Liver (tissue), 9 donors: ENCODE data around the gene SAV1. TPM values are rescaled to one million over a fixed set of nuclear protein-coding genes. Genes with fewer than 3 reads are reported as not detected.

ENCODE experiments used
- DNase-seq: peaks from one replicate; pipeline ENCODE4 v3.0.0-alpha.2; 2017; ENCODE audit warnings: low spot score
- H3K27ac ChIP-seq, 2 donors: one replicate each; pipeline ENCODE4 v1.7.0; 2013; ENCODE audit warnings: inconsistent platforms in 2 of 2, low read length in 2 of 2, control low read depth in 1 of 2, low read depth in 1 of 2, mild to moderate bottlenecking in 1 of 2
- H3K27me3 ChIP-seq, 4 donors: one replicate each; pipeline versions ENCODE4 v1.6.1 to v1.7.0; 2013; ENCODE audit warnings: low read length in 3 of 4, inconsistent platforms in 1 of 4, mild to moderate bottlenecking in 1 of 4, moderate library complexity in 1 of 4; ENCODE audit not compliant: control insufficient read depth in 4 of 4, insufficient read depth in 4 of 4
- H3K36me3 ChIP-seq, 4 donors: one replicate each; pipeline versions ENCODE4 v1.6.1 to v1.7.0; 2013; ENCODE audit warnings: low read length in 3 of 4, mild to moderate bottlenecking in 3 of 4, low read depth in 1 of 4, moderate library complexity in 1 of 4; ENCODE audit not compliant: control insufficient read depth in 4 of 4, insufficient read depth in 3 of 4
- H3K4me1 ChIP-seq, 4 donors: one replicate each; pipeline versions ENCODE4 v1.6.1 to v1.7.0; 2013; ENCODE audit warnings: low read length in 3 of 4, mild to moderate bottlenecking in 3 of 4, moderate library complexity in 1 of 4; ENCODE audit not compliant: control insufficient read depth in 4 of 4, insufficient read depth in 4 of 4
- H3K4me3 ChIP-seq, 3 donors: one replicate each; pipeline versions ENCODE4 v1.6.1 to v1.7.0; 2013; ENCODE audit warnings: low read length in 3 of 3, control low read depth in 1 of 3, low read depth in 1 of 3, mild to moderate bottlenecking in 1 of 3
- H3K9ac ChIP-seq, 2 donors: one replicate each; pipeline ENCODE4 v1.7.0; 2013; ENCODE audit warnings: low read length in 2 of 2, mild to moderate bottlenecking in 2 of 2, moderate library complexity in 2 of 2, control low read depth in 1 of 2, low read depth in 1 of 2
- H3K9me3 ChIP-seq, 4 donors: one replicate each; pipeline versions ENCODE4 v1.6.1 to v1.7.0; 2013; ENCODE audit warnings: low read length in 3 of 4; ENCODE audit not compliant: control insufficient read depth in 4 of 4
- ATF3 ChIP-seq: IDR thresholded peaks from 2 replicates; pipeline ENCODE4 v1.6.1; 2016; ENCODE audit warnings: antibody characterized with exemption
- FOXA2 ChIP-seq: IDR thresholded peaks from 2 replicates; pipeline ENCODE4 v1.6.1; 2016; ENCODE audit warnings: antibody characterized with exemption
- GABPA ChIP-seq, 2 donors: IDR thresholded peaks in 1 of 2; conservative IDR thresholded peaks in 1 of 2; 2 replicates each; pipeline ENCODE4 v1.6.1; 2016; ENCODE audit warnings: antibody characterized with exemption in 2 of 2, mild to moderate bottlenecking in 1 of 2, moderate library complexity in 1 of 2
- HNF4A ChIP-seq, 2 donors: conservative IDR thresholded peaks; 2 replicates each; pipeline ENCODE4 v1.6.1; 2016; ENCODE audit warnings: antibody characterized with exemption in 2 of 2, mild to moderate bottlenecking in 2 of 2
- HNF4G ChIP-seq: IDR thresholded peaks from 2 replicates; pipeline ENCODE4 v1.6.1; 2016; ENCODE audit warnings: antibody characterized with exemption
- JUND ChIP-seq, 2 donors: IDR thresholded peaks; 2 replicates each; pipeline ENCODE4 v1.6.1; 2016; ENCODE audit warnings: antibody characterized with exemption in 2 of 2
- MAX ChIP-seq: IDR thresholded peaks from 2 replicates; pipeline ENCODE4 v1.6.1; 2016; ENCODE audit warnings: antibody characterized with exemption
- NR2F2 ChIP-seq: IDR thresholded peaks from 2 replicates; pipeline ENCODE4 v1.6.1; 2016; ENCODE audit warnings: antibody characterized with exemption
- RXRA ChIP-seq, 2 donors: IDR thresholded peaks; 2 replicates each; pipeline ENCODE4 v1.6.1; 2017 to 2018; ENCODE audit warnings: antibody characterized with exemption in 2 of 2, mild to moderate bottlenecking in 1 of 2
- SP1 ChIP-seq: IDR thresholded peaks from 2 replicates; pipeline ENCODE4 v1.6.1; 2018; ENCODE audit warnings: antibody characterized with exemption, mild to moderate bottlenecking
- TAF1 ChIP-seq: conservative IDR thresholded peaks from 2 replicates; pipeline ENCODE4 v1.6.1; 2016; ENCODE audit warnings: antibody characterized with exemption, mild to moderate bottlenecking
- YY1 ChIP-seq: IDR thresholded peaks from 2 replicates; pipeline ENCODE4 v1.6.1; 2016; ENCODE audit warnings: antibody characterized with exemption, mild to moderate bottlenecking
- WGBS: extraction: QIAGEN DNeasy Blood & Tissue Kit; methylation state at CpG from one replicate; pipeline ENCODE4 v1.1.7; 2013; 5-methylcytosine and 5-hydroxymethylcytosine counted together
- polyA plus RNA-seq, 2 donors: library from polyadenylated mRNA; stranded (reverse) in 1 of 2; unstranded in 1 of 2; fragments of 200-250 nt in 1 of 2; fragments of >200 nt in 1 of 2; fragmentation: Nextera tagmentation in 1 of 2; extraction: Ambion mirVana in 1 of 2; gene quantifications; one replicate each; pipeline versions ENCODE4 v1.2.1 to v1.2.3, GENCODE V29; 2013 to 2015
- total RNA-seq, 2 donors: library from RNA; depleted of rRNA; stranded (reverse); fragments of >200 nt; gene quantifications; one replicate each; pipeline ENCODE4 v1.2.3, GENCODE V29; 2014
- TF ChIP-seq, protein P1 (sequence below): IDR thresholded peaks from 2 replicates; pipeline ENCODE4 v1.6.1; 2016; ENCODE audit warnings: antibody characterized with exemption
- TF ChIP-seq, protein P2 (sequence below): IDR thresholded peaks from 2 replicates; pipeline ENCODE4 v1.6.1; 2016; ENCODE audit warnings: antibody characterized with exemption, mild to moderate bottlenecking
- donor health status: healthy.
- donor health status: healthy.
- donor health status: healthy.
- donor health status: healthy.
- donor health status: healthy.

SAV1 gene
- total and polyA plus RNA-seq, 4 donors: 4.9 to 14.0 (median 7.9) TPM

- H3K4me3 ChIP-seq: no peak overlapping the region
- no peaks in the 10 kb centered on the region for H3K9me3 ChIP-seq
- no peaks in the 10 kb centered on the region for H3K27me3 ChIP-seq
- 44% methylated on average over 6 of the region's 6 CpGs for WGBS
- no peak overlapping the region for H3K9ac ChIP-seq
- peak overlapping the region; percentile 70 to 77 for H3K27ac ChIP-seq
- peaks cover 0 to 5% (median 3%) of the 10 kb centered on the region in 4 donors for H3K4me1 ChIP-seq
- DNase-seq: no peak
- no peaks in the 10 kb centered on the region for H3K36me3 ChIP-seq
- TF ChIP-seq FOXA2: no peak
- peak; percentile 92 for TF ChIP-seq NR2F2
- TF ChIP-seq HNF4A (conservative IDR thresholded peaks at IDR 0.05): peak in 1 of 2 donors; percentile 16
- TF ChIP-seq, protein P1, sequence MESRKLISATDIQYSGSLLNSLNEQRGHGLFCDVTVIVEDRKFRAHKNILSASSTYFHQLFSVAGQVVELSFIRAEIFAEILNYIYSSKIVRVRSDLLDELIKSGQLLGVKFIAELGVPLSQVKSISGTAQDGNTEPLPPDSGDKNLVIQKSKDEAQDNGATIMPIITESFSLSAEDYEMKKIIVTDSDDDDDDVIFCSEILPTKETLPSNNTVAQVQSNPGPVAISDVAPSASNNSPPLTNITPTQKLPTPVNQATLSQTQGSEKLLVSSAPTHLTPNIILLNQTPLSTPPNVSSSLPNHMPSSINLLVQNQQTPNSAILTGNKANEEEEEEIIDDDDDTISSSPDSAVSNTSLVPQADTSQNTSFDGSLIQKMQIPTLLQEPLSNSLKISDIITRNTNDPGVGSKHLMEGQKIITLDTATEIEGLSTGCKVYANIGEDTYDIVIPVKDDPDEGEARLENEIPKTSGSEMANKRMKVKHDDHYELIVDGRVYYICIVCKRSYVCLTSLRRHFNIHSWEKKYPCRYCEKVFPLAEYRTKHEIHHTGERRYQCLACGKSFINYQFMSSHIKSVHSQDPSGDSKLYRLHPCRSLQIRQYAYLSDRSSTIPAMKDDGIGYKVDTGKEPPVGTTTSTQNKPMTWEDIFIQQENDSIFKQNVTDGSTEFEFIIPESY: no peak
- TF ChIP-seq JUND (IDR thresholded peaks at IDR 0.05): no peak
- TF ChIP-seq SP1: peak; percentile 33
- TF ChIP-seq MAX: no peak
Measured at GRCh38 chr14:50658203-50658602, 9.9 kb downstream of the SAV1 start.

DNA sequence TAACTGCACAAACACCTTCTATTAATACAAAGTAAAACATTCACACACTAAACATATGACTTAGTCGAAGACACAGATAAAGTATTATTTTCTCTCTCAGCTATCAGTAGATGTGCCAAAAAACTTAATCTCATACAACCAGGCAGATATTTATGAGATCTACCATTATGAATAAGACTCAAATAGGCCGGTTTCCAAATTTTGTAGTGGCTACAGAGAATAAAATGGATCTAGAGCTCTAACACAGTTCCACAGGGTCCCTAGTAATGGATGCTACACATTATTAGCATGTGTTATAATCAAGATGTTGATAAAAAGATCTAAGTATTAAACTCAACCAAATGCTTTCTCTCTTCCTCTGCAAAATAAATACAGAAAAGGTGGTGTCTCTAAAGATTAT lies 10.4 kb downstream of the SAV1 start:
- no peak for DNase-seq
- H3K36me3 ChIP-seq: no peaks in the 10 kb centered on the region
- peak overlapping the region in 1 of 2 donors; percentile 29 for H3K9ac ChIP-seq
- TF ChIP-seq ATF3 (no peak), GABPA (IDR thresholded peaks at IDR 0.05 in 1 of 2, conservative IDR thresholded peaks at IDR 0.05 in 1 of 2) (no peak), YY1 (no peak), HNF4A (conservative IDR thresholded peaks at IDR 0.05) (no peak), RXRA (IDR thresholded peaks at IDR 0.05) (no peak), TAF1 (no peak), HNF4G (no peak), JUND (IDR thresholded peaks at IDR 0.05) (no peak)
- TF ChIP-seq, protein P2, sequence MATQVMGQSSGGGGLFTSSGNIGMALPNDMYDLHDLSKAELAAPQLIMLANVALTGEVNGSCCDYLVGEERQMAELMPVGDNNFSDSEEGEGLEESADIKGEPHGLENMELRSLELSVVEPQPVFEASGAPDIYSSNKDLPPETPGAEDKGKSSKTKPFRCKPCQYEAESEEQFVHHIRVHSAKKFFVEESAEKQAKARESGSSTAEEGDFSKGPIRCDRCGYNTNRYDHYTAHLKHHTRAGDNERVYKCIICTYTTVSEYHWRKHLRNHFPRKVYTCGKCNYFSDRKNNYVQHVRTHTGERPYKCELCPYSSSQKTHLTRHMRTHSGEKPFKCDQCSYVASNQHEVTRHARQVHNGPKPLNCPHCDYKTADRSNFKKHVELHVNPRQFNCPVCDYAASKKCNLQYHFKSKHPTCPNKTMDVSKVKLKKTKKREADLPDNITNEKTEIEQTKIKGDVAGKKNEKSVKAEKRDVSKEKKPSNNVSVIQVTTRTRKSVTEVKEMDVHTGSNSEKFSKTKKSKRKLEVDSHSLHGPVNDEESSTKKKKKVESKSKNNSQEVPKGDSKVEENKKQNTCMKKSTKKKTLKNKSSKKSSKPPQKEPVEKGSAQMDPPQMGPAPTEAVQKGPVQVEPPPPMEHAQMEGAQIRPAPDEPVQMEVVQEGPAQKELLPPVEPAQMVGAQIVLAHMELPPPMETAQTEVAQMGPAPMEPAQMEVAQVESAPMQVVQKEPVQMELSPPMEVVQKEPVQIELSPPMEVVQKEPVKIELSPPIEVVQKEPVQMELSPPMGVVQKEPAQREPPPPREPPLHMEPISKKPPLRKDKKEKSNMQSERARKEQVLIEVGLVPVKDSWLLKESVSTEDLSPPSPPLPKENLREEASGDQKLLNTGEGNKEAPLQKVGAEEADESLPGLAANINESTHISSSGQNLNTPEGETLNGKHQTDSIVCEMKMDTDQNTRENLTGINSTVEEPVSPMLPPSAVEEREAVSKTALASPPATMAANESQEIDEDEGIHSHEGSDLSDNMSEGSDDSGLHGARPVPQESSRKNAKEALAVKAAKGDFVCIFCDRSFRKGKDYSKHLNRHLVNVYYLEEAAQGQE: no peak
- no peaks in the 10 kb centered on the region for H3K27me3 ChIP-seq
- no peaks in the 10 kb centered on the region for H3K9me3 ChIP-seq
- H3K4me3 ChIP-seq: no peak overlapping the region
- H3K27ac ChIP-seq: peak overlapping the region; percentile 70 to 77
- WGBS: 61% methylated on average over 2 of the region's 2 CpGs
- H3K4me1 ChIP-seq: peaks cover 0 to 5% (median 3%) of the 10 kb centered on the region in 4 donors
